Suppressor macrophage treated with lipopolysaccharide for 1 hour (primary cell): ENCODE results near the gene MARCOL.
A peak's percentile ranks its signal among the peaks of the same experiment; 100 is the strongest.
"Not testable (repeated sequence)": the region's sequence is repeated elsewhere in the genome, so short reads cannot be mapped to it uniquely, and the experiment has no call there.

Experiments used
- DNase-seq, 3 donors: peaks; one replicate each; pipeline ENCODE4 v3.0.0-alpha.2; 2020 to 2022

MARCOL gene

DNA sequence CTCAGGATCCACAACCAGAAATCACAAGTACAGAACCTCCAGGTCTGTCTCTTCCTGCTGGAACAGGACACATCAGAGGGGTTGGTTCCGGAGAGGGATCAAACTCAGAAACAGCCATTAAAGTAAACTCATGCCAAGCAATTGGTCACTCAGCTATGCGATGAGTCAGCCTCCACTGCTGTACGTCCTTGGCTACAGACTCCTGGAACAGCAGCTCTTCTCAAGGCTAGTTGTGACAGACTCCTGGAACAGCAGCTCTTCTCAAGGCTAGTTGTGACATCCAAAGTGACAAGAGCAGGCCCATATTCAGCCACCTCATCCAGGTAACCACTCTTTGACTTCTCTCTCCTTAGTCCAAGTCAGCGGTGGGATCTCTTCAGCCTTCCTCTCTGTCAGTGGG, 30.2 kb downstream of the MARCOL start, which contains the start of gene SPINK13:
SPINK13 (plus strand) TSS at position 229 of the 400 bp plus-strand sequence. CDS start 1,279 bp downstream, outside the sequence.
- peak in 1 of 3 donors; percentile 6 for DNase-seq

DNA sequence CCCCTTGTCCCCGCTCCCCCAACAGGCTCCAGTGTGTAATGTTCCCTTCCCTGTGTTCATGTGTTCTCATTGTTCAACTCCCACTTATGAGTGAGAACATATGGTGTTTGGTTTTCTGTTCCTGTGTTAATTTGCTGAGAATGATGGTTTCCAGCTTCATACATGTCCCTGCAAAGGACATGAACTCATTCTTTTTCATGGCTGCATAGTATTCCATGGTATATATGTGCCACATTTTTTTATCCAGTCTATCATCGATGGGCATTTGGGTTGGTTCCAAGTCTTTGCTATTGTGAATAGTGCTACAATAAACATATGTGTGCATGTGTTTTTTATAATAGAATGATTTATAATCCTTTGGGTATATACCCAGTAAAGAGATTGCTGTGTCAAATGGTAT, 36.8 kb downstream of the MARCOL start:
- not testable (repeated sequence) for DNase-seq

DNA sequence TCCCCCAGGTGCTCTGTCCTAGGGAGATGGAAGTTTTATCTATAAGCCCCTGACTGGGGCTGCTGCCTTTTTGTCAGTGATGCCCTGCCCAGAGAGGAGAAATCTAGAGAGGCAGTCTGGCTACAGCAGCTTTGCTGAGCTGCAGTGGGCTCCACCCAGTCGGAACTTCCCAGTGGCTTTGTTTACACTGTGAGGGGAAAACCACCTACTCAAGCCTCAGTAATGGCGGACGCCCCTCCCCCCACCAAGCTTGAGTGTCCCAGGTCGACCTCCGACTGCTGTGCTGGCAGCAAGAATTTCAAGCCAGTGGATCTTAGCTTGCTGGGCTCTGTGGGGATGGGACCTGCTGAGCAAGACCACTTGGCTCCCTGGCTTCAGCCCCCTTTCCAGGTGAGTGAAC, 42.6 kb downstream of the MARCOL start:
- DNase-seq: peak in 1 of 3 donors; percentile 28

DNA sequence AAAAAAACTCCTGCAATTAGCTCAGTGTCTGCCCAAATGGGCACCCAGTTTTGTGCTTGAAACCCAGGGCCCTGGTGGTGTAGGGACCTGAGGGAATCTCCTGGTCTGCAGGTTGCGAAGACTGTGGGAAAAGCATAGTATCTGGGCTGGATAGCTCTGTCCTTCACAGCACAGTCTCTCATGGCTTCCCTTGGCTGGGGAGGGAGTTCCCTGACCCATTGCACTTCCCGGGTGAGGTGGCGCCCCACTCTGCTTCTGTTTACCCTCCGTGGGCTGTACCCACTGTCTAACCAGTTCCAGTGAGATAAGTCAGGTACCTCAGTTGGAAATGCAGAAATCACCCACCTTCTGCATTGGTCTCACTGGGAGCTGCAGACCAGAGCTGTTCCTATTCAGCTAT, 43.0 kb downstream of the MARCOL start:
- not testable (repeated sequence) for DNase-seq

DNA sequence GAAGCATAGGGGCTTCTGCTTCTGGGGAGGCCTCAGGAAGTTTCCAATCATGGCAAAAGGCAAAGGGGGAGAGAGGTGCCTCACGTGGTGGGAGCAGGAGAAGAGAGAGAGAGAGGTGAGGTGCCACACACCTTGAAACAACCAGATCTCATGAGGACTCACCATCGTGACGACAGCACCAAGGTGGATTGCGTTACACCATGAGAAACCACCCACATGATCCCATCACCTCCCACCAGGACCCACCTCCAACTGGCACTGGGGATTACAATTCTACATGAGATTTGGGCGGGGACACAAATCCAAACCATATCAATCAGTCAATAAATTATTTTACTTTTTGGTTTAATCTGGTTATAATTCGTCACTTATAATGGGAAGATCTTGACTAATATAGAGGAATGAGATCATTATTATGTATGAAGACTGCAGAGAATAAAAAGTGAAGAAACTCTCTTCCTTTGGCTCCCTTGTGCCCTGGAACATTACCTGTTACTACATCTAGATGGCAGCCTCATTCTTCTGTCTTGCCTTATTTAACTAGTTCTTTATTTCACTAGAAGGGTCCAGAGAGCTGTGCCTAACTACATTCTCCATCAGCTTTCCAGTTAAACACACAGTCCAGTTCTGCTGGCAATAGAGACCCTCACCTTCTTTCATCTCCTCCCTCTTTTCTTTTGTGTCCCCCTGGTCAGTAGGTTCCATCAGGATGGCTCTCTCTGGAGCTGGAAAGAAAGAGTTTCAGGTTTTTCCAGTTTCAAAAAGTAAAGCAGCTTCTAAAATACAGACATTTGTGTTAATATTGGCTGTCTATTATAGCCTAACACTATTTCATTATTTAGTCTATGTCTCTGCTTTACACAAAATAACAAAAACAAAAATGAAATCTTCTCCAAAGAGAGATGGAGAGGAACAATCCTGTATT, 52.2 kb downstream of the MARCOL start:
- peak; percentile 16 to 35 (median 34) for DNase-seq
